Peyer's patch (tissue), 4 donors: ENCODE measurements around the gene FGF21. TPM values are rescaled to one million over a fixed set of nuclear protein-coding genes. Genes with fewer than 3 reads are reported as not detected.

Experiments used
- DNase-seq, 3 donors: peaks; one replicate each; pipeline ENCODE4 v3.0.0-alpha.2; 2017 to 2019
- H3K27ac ChIP-seq, 4 donors: fragments of 200-600 bp; sonication (generic); one replicate each; pipeline ENCODE4 v1.5.1; 2016 to 2019
- H3K27me3 ChIP-seq, 2 donors: fragments of 200-600 bp; sonication (generic); one replicate each; pipeline ENCODE4 v1.5.1; 2019
- H3K36me3 ChIP-seq, 3 donors: fragments of 200-600 bp; sonication (generic); one replicate each; pipeline ENCODE4 v1.5.1; 2016 to 2019
- H3K4me1 ChIP-seq, 4 donors: fragments of 200-600 bp; sonication (generic); one replicate each; pipeline ENCODE4 v1.5.1; 2016 to 2019
- H3K4me3 ChIP-seq, 4 donors: fragments of 200-600 bp; sonication (generic); 1 replicate in 3 of 4; 2 replicates in 1 of 4; pipeline ENCODE4 v1.5.1; 2016 to 2019; ENCODE audit warnings: mild to moderate bottlenecking in 1 of 4
- H3K9me3 ChIP-seq, 4 donors: fragments of 200-600 bp; sonication (generic); one replicate each; pipeline ENCODE4 v1.5.1; 2016 to 2019; ENCODE audit warnings: mild to moderate bottlenecking in 1 of 4
- POLR2A ChIP-seq, 2 donors: fragments of 450-650 bp; IDR thresholded peaks; one replicate each; pipeline ENCODE4 v1.5.1; 2017; ENCODE audit warnings: antibody characterized with exemption in 2 of 2, mild to moderate bottlenecking in 2 of 2, moderate library complexity in 2 of 2
- total RNA-seq, 4 donors: library from RNA; depleted of rRNA; stranded (reverse); fragments of >200 nt; gene quantifications; one replicate each; pipeline ENCODE4 v1.1.0, GENCODE V29; 2016
- TF ChIP-seq, protein P1 (sequence below), 6 experiments: fragments of 450-650 bp in 4 of 6; fragments of 200-600 bp in 2 of 6; sonication (generic) in 1 of 6; IDR thresholded peaks; one replicate each; pipeline ENCODE4 v1.5.1; 2017 to 2019; ENCODE audit warnings: antibody characterized with exemption in 6 of 6, mild to moderate bottlenecking in 3 of 6, moderate library complexity in 1 of 6

FGF21 gene
- total RNA-seq, 4 donors from 2014 or later: not detected

DNA sequence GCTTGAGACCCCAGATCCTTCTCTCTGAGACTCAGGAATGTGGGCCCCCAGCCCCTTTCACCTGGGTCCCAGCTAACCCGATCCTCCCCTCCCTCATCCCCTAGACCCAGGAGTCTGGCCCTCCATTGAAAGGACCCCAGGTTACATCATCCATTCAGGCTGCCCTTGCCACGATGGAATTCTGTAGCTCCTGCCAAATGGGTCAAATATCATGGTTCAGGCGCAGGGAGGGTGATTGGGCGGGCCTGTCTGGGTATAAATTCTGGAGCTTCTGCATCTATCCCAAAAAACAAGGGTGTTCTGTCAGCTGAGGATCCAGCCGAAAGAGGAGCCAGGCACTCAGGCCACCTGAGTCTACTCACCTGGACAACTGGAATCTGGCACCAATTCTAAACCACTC, 463 bp downstream of the FGF21 start:
- DNase-seq: no peak
- Histone ChIP-seq H3K4me3 (peak overlapping the region in 1 of 4 donors; percentile 21), H3K27me3 (no peaks in the 10 kb centered on the region), H3K9me3 (no peaks in the 10 kb centered on the region), H3K27ac (no peak overlapping the region), H3K4me1 (peaks cover 0 to 17% (median 10%) of the 10 kb centered on the region in 4 donors), H3K36me3 (no peaks in the 10 kb centered on the region)
- TF ChIP-seq, protein P1, sequence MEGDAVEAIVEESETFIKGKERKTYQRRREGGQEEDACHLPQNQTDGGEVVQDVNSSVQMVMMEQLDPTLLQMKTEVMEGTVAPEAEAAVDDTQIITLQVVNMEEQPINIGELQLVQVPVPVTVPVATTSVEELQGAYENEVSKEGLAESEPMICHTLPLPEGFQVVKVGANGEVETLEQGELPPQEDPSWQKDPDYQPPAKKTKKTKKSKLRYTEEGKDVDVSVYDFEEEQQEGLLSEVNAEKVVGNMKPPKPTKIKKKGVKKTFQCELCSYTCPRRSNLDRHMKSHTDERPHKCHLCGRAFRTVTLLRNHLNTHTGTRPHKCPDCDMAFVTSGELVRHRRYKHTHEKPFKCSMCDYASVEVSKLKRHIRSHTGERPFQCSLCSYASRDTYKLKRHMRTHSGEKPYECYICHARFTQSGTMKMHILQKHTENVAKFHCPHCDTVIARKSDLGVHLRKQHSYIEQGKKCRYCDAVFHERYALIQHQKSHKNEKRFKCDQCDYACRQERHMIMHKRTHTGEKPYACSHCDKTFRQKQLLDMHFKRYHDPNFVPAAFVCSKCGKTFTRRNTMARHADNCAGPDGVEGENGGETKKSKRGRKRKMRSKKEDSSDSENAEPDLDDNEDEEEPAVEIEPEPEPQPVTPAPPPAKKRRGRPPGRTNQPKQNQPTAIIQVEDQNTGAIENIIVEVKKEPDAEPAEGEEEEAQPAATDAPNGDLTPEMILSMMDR (IDR thresholded peaks at IDR 0.05): no peak
- TF ChIP-seq POLR2A (IDR thresholded peaks at IDR 0.05): no peak

- Histone ChIP-seq H3K27ac (no peak overlapping the region), H3K36me3 (no peaks in the 10 kb centered on the region), H3K4me1 (peaks cover 0 to 17% (median 10%) of the 10 kb centered on the region in 4 donors), H3K4me3 (peak overlapping the region in 1 of 4 donors; percentile 21), H3K27me3 (no peaks in the 10 kb centered on the region), H3K9me3 (no peaks in the 10 kb centered on the region)
- DNase-seq: no peak
- no peak for TF ChIP-seq POLR2A (IDR thresholded peaks at IDR 0.05)
- TF ChIP-seq, protein P1 (IDR thresholded peaks at IDR 0.05): no peak
Measured at GRCh38 chr19:48756212-48756611, 888 bp downstream of the FGF21 start.

GRCh38 chr19:48756686-48757085, 1.4 kb downstream of the FGF21 start:
- H3K36me3 ChIP-seq: no peaks in the 10 kb centered on the region
- H3K9me3 ChIP-seq: no peaks in the 10 kb centered on the region
- TF ChIP-seq, protein P1 (IDR thresholded peaks at IDR 0.05): no peak
- no peak for TF ChIP-seq POLR2A (IDR thresholded peaks at IDR 0.05)
- no peak for DNase-seq
- no peak overlapping the region for H3K4me3 ChIP-seq
- H3K4me1 ChIP-seq: peaks cover 0 to 17% (median 10%) of the 10 kb centered on the region in 4 donors
- no peaks in the 10 kb centered on the region for H3K27me3 ChIP-seq
- H3K27ac ChIP-seq: no peak overlapping the region

DNA sequence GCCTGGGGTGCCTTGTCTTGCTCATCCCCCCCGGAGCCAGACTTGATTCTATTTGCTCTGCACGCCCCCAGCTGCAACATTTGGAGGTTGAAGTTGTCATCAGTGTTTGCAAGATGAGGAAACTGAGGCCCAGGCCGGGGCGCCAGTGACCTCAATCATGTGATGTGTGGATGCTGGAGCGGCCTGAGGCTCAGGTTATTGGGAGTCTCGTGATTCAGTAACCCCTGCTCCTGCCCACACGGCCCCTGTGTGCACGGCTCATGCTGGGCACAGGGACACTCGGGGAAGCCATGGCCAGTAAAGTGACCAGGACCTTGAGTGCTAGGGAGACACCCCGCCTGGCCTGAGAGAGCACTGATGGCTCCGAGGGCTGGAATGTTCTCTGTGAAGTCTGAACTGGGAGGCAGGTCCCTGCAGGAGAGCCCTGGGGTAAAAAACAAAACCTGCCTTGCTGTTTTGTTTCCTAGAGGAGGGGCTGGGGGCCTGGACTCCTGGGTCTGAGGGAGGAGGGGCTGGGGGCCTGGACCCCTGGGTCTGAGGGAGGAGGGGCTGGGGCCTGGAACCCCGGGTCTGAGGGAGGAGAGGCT, 1.9 kb downstream of the FGF21 start:
- Histone ChIP-seq H3K36me3 (no peaks in the 10 kb centered on the region), H3K9me3 (no peaks in the 10 kb centered on the region), H3K4me3 (peak overlapping the region in 1 of 4 donors; percentile 8), H3K27me3 (no peaks in the 10 kb centered on the region), H3K4me1 (peaks cover 0 to 14% (median 10%) of the 10 kb centered on the region in 4 donors), H3K27ac (no peak overlapping the region)
- TF ChIP-seq, protein P1 (IDR thresholded peaks at IDR 0.05): no peak
- no peak for TF ChIP-seq POLR2A (IDR thresholded peaks at IDR 0.05)
- DNase-seq: no peak

DNA sequence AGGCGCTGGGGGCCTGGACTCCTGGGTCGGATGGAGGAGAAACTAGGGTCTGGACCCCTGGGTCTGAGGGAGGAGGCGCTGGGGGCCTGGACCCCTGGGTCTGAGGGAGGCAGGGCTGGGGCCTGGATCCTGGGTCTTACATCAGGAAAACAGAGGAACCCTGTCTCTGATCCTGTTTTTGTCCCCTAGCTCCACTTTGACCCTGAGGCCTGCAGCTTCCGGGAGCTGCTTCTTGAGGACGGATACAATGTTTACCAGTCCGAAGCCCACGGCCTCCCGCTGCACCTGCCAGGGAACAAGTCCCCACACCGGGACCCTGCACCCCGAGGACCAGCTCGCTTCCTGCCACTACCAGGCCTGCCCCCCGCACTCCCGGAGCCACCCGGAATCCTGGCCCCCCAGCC, 2.4 kb downstream of the FGF21 start:
- Histone ChIP-seq H3K27ac (no peak overlapping the region), H3K9me3 (no peaks in the 10 kb centered on the region), H3K36me3 (no peaks in the 10 kb centered on the region), H3K27me3 (no peaks in the 10 kb centered on the region), H3K4me1 (peaks cover 0 to 8% (median 5%) of the 10 kb centered on the region in 4 donors), H3K4me3 (no peak overlapping the region)
- TF ChIP-seq, protein P1 (IDR thresholded peaks at IDR 0.05): no peak
- DNase-seq: no peak
